Umbilical cord (tissue), 2 donors: ENCODE results near the gene MYO1C. TPM values are rescaled to one million over a fixed set of nuclear protein-coding genes. Genes with fewer than 3 reads are reported as not detected.
"Not testable (repeated sequence)": the region's sequence is repeated elsewhere in the genome, so short reads cannot be mapped to it uniquely, and the experiment has no call there.

ENCODE experiments used
- DNase-seq: peaks from one replicate; pipeline ENCODE4 v3.0.0-alpha.2; 2015; ENCODE audit warnings: low spot score
- total RNA-seq: library from RNA; depleted of rRNA; stranded (reverse); fragments of >200 nt; gene quantifications from one replicate; pipeline ENCODE4 v1.2.3, GENCODE V29; 2014; ENCODE audit warnings: low replicate concordance; ENCODE audit not compliant: insufficient read depth

MYO1C gene
- total RNA-seq, 1 donor from 2014 or later: 90.5 TPM

DNA sequence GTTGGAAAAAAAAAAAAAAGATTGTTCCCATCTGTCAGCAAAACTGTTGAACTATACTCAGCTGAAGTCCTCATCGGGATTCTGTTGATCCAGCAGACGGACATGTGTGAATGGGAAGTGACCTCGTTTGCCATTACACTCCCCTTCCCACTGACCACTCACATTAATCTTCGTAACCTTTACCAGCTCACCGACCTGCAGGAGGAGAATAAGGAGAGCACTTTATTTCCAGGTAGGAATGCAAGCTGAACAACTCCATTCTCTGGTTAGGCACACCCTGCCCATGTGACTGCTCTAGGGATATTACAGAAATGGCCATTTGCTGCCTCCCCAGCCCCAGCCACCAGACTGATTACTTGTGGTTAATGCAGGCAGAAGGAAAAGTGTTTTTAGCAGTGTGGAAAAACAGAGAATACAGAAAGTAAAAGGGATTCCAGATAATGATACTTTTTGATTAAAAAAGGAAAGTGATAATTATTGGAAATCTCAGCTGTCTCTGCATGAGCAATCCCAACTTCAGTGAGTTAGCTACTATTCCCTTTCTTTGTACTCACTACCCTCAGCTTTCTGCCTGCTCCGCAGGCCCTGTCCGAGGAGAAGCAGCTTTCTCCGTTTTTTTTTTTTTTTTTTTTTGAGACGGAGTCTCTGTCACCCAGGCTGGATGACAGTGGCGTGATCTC lies 68.9 kb downstream of the MYO1C start:
- no peak for DNase-seq

- no peak for DNase-seq
Measured at GRCh38 chr17:1422885-1423284, 69.6 kb downstream of the MYO1C start.

DNA sequence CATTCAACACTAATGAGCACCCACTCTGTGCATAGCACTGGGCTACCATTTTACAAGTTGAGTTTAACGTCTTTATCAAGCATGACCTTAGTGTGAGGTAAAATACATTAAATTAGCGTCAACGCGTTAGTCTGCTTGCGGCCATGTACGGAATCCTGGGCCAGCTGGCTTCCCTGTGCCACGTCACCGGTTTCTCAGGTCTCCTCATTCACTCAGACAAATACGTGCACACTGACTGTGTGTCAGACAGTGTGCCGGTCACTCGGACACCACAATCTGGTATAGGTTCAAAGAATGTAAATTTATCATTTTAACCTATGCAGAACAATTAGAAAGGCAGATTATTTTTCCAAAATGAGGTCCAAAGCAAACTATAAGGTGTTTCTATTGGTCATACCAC lies 71.0 kb downstream of the MYO1C start:
- no peak for DNase-seq

DNA sequence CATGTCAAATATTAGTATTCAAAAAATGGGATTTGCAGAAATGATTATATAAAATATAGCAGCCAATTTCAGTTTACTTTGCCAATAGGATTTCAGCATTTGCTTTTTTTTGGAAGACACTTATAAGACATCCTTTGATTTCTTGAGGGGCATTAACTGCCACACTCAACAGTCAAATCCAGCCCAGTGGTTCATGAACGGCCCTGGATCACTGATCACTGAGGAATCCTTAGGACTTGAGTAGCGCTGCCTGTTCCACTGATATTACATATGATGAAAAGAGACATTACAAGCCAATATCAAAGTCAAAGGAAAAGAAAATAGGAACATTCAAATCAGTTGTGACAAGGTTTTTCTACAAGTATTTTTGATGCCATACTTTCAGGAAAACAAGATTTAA lies 71.5 kb downstream of the MYO1C start:
- DNase-seq: no peak

- no peak for DNase-seq
Measured at GRCh38 chr17:1420163-1420562, 72.3 kb downstream of the MYO1C start.

GRCh38 chr17:1418476-1418875 lies 74.0 kb downstream of the MYO1C start:
- DNase-seq: not testable (repeated sequence)

GRCh38 chr17:1416414-1416813 lies 76.1 kb downstream of the MYO1C start:
- no peak for DNase-seq

- DNase-seq: no peak
Measured at GRCh38 chr17:1414634-1415033, 77.9 kb downstream of the MYO1C start.

Other genes starting within 250 kb of the MYO1C start
- gene BHLHA9, start 222.2 kb downstream of the MYO1C start, total RNA-seq: not detected
- 4.3 TPM for gene TRARG1, start 213.0 kb downstream of the MYO1C start, total RNA-seq
- 182 TPM for gene YWHAE, start 92.5 kb downstream of the MYO1C start, total RNA-seq
- gene CRK, start 36.5 kb downstream of the MYO1C start, total RNA-seq: 52.0 TPM
- gene INPP5K, start 23.9 kb upstream of the MYO1C start, total RNA-seq: 19.3 TPM
- gene PITPNA, start 70.1 kb upstream of the MYO1C start, total RNA-seq: 8.4 TPM
- 11.6 TPM for gene SLC43A2, start 136.1 kb upstream of the MYO1C start, total RNA-seq
- 8.4 TPM for gene SCARF1, start 153.0 kb upstream of the MYO1C start, total RNA-seq
- gene RILP, start 157.2 kb upstream of the MYO1C start, total RNA-seq: 3.4 TPM
- 87.6 TPM for gene PRPF8, start 192.2 kb upstream of the MYO1C start, total RNA-seq
- gene TLCD2, start 217.7 kb upstream of the MYO1C start, total RNA-seq: 5.8 TPM
- 12.0 TPM for gene WDR81, start 232.0 kb upstream of the MYO1C start, total RNA-seq